ENCODE measurements around the gene NDUFAF5. TPM values are rescaled to one million over a fixed set of nuclear protein-coding genes. Genes with fewer than 3 reads are reported as not detected.

NDUFAF5 gene
- total RNA-seq, 1 donor from 2014 or later = 19.4 TPM

GRCh38 chr20:13813910-13814309, 29.1 kb downstream of the NDUFAF5 start:
- H3K4me3 Mint-ChIP-seq (ENCODE audit: unreplicated experiment) = no peak overlapping the region
- no peak overlapping the region for H3K27ac Mint-ChIP-seq (ENCODE audit: unreplicated experiment)
- peaks cover 13% of the 10 kb centered on the region for H3K4me1 Mint-ChIP-seq (ENCODE audit: unreplicated experiment)
- peaks cover 23% of the 10 kb centered on the region for H3K36me3 Mint-ChIP-seq (ENCODE audit: unreplicated experiment)
- H3K27me3 Mint-ChIP-seq (ENCODE audit: unreplicated experiment) = no peaks in the 10 kb centered on the region
- no peak for TF ChIP-seq CTCF (IDR thresholded peaks at IDR 0.05)
- no peak for DNase-seq (ENCODE audit: extremely low spot score, unreplicated experiment)
- no peaks in the 10 kb centered on the region for H3K9me3 Mint-ChIP-seq (ENCODE audit: unreplicated experiment)

DNA sequence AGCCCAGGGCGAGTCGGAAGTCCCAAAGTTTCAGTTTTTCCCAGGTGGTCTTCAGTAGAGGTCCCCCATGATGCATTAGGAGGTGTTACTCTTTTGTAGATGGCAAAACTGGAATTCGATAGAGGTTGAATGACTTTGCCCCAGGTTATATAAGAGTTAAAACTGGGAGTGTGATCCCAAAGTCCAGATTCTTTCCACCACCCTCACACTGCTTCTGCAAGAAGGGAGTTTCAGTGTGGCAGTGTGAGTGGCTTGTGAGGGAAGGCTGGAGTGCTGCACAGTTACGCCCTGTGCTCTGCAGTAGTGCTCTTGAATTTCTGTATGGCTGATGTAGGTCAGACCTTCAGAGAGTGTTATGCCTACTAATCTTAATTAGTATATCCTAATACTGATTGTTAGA, 29.8 kb downstream of the NDUFAF5 start:
- no peaks in the 10 kb centered on the region for H3K9me3 Mint-ChIP-seq (ENCODE audit: unreplicated experiment)
- H3K36me3 Mint-ChIP-seq (ENCODE audit: unreplicated experiment) = peaks cover 23% of the 10 kb centered on the region
- peaks cover 13% of the 10 kb centered on the region for H3K4me1 Mint-ChIP-seq (ENCODE audit: unreplicated experiment)
- H3K27ac Mint-ChIP-seq (ENCODE audit: unreplicated experiment) = no peak overlapping the region
- H3K27me3 Mint-ChIP-seq (ENCODE audit: unreplicated experiment) = no peaks in the 10 kb centered on the region
- no peak for TF ChIP-seq CTCF (IDR thresholded peaks at IDR 0.05)
- H3K4me3 Mint-ChIP-seq (ENCODE audit: unreplicated experiment) = no peak overlapping the region
- DNase-seq (ENCODE audit: extremely low spot score, unreplicated experiment) = no peak

- peaks cover 23% of the 10 kb centered on the region for H3K36me3 Mint-ChIP-seq (ENCODE audit: unreplicated experiment)
- H3K9me3 Mint-ChIP-seq (ENCODE audit: unreplicated experiment) = no peaks in the 10 kb centered on the region
- no peaks in the 10 kb centered on the region for H3K27me3 Mint-ChIP-seq (ENCODE audit: unreplicated experiment)
- H3K27ac Mint-ChIP-seq (ENCODE audit: unreplicated experiment) = peak overlapping the region; percentile 36
- DNase-seq (ENCODE audit: extremely low spot score, unreplicated experiment) = no peak
- H3K4me3 Mint-ChIP-seq (ENCODE audit: unreplicated experiment) = no peak overlapping the region
- no peak for TF ChIP-seq CTCF (IDR thresholded peaks at IDR 0.05)
- H3K4me1 Mint-ChIP-seq (ENCODE audit: unreplicated experiment) = peaks cover 13% of the 10 kb centered on the region
These were observed 31.9 kb downstream of the NDUFAF5 start for GRCh38 chr20:13816757-13817156.

DNA sequence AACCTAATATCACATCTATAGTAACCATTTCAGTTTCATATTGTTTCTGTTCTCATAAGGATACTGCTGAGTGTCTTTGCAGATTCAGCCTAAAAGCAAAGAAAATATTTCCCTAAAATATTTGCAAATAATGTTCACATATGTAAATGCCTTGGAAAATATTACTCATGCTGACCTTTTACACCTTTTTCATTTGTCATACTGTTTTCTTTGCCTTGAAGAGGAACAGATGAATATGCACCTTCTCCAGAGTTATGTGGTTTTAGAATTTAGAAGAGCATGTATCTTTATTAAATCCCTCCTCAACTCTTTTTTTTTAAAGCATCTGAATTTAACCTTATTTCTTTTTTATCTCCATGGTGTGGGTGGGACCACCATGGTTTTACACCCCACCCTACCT, 32.5 kb downstream of the NDUFAF5 start:
- peaks cover 13% of the 10 kb centered on the region for H3K4me1 Mint-ChIP-seq (ENCODE audit: unreplicated experiment)
- no peak overlapping the region for H3K4me3 Mint-ChIP-seq (ENCODE audit: unreplicated experiment)
- DNase-seq (ENCODE audit: extremely low spot score, unreplicated experiment) = no peak
- H3K27me3 Mint-ChIP-seq (ENCODE audit: unreplicated experiment) = no peaks in the 10 kb centered on the region
- H3K9me3 Mint-ChIP-seq (ENCODE audit: unreplicated experiment) = no peaks in the 10 kb centered on the region
- H3K36me3 Mint-ChIP-seq (ENCODE audit: unreplicated experiment) = peaks cover 23% of the 10 kb centered on the region
- no peak for TF ChIP-seq CTCF (IDR thresholded peaks at IDR 0.05)
- H3K27ac Mint-ChIP-seq (ENCODE audit: unreplicated experiment) = no peak overlapping the region

DNA sequence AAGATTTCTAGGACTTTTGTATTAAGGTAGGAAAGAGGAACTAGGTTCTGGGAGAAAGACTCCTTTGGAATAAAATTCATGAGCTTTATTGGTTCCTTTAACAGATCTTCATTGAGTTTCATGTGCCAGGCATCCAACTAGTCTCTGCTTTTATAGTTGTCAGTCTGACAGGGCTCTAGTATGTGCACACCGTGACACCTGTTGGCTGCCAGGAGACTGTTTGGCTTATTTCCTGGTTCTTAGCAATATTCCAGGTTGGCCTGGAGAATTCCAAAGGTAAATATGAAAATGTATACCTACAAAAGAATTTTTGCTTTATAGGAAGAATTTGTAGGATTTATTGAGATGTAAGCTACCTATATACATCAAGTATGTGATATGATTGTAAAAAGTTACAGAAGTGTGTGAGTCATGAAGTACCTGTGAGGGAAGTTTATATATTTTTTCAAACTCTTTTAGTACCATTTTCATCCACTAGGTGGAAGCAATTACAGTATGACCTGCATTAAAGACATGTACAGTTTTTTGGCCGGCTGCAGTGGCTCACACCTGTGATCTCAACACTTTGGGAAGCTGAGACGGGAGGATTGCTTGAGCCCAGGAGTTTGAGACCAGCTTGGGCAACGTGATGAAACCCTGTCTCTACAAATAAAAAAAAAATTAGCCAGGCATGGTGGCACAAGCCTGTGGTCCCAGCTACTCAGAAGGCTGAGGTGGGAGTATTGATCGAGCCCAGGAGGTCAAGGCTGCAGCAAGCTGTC, 35.2 kb downstream of the NDUFAF5 start:
- H3K9me3 Mint-ChIP-seq (ENCODE audit: unreplicated experiment) = no peaks in the 10 kb centered on the region
- no peak for DNase-seq (ENCODE audit: extremely low spot score, unreplicated experiment)
- no peak overlapping the region for H3K27ac Mint-ChIP-seq (ENCODE audit: unreplicated experiment)
- TF ChIP-seq CTCF (IDR thresholded peaks at IDR 0.05) = peak; percentile 69
- H3K27me3 Mint-ChIP-seq (ENCODE audit: unreplicated experiment) = peaks cover 6% of the 10 kb centered on the region
- H3K36me3 Mint-ChIP-seq (ENCODE audit: unreplicated experiment) = peaks cover 12% of the 10 kb centered on the region
- H3K4me1 Mint-ChIP-seq (ENCODE audit: unreplicated experiment) = peaks cover 13% of the 10 kb centered on the region
- H3K4me3 Mint-ChIP-seq (ENCODE audit: unreplicated experiment) = no peak overlapping the region

All from osteocyte (in vitro differentiated cells).